Measurements from ENCODE around the gene ELAVL2. TPM values are rescaled to one million over a fixed set of nuclear protein-coding genes. Genes with fewer than 3 reads are reported as not detected.

Gene ELAVL2
- total RNA-seq, 1 experiment from 2014 or later, result 16.3 TPM

DNA sequence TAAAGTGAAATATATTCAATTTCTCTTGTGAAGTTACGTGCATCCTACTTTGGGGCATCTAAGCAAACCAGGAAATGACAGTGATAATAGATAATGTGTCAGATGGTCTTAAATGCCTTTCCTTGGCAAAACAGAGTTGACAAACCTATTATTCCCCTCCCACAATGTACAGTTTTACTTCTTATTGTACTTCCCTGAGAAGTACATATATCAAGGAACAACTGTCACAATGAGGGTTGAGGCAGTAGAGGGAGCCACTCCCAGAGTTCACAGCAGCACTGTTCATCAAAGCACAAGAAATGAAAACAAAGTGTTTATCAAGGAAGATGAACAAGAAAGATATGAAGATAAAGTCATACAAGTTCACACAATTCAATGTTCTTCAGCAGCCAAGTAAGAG is 41.1 kb downstream of the ELAVL2 start:
- ATAC-seq, result no peak
- Histone ChIP-seq H3K4me2 (ENCODE audit: low read length) (no peak overlapping the region), H3K4me3 (ENCODE audit: low read length) (no peak overlapping the region), H3F3A (ENCODE audit: low read length, unreplicated experiment) (no peaks in the 10 kb centered on the region), H3K36me3 (ENCODE audit: low read depth, low read length) (no peaks in the 10 kb centered on the region), H3K9me3 (ENCODE audit: low read length) (no peaks in the 10 kb centered on the region), H3K27ac (ENCODE audit: low read length) (no peak overlapping the region), H3K79me2 (ENCODE audit: low read length) (peaks cover 97% of the 10 kb centered on the region), H3K9ac (ENCODE audit: low read length) (no peak overlapping the region), H3K4me1 (ENCODE audit: insufficient read depth, low read length) (no peaks in the 10 kb centered on the region), H4K20me1 (ENCODE audit: low read length) (no peaks in the 10 kb centered on the region), H2AFZ (ENCODE audit: low read length) (no peak overlapping the region), H3K9me2 (replicated peaks; ENCODE audit: low read length) (no peaks in the 10 kb centered on the region), H3K27me3 (ENCODE audit: low read length) (no peaks in the 10 kb centered on the region)
- intact Hi-C loops (cut with micrococcal nuclease), result no loop called here
- TF ChIP-seq EZH2 (IDR thresholded peaks at IDR 0.05; ENCODE audit: low read length, unreplicated experiment) (no peak), EZH2phosphoT487 (IDR thresholded peaks at IDR 0.05; ENCODE audit: borderline replicate concordance, low read length) (no peak)
- TF ChIP-seq, protein P1, sequence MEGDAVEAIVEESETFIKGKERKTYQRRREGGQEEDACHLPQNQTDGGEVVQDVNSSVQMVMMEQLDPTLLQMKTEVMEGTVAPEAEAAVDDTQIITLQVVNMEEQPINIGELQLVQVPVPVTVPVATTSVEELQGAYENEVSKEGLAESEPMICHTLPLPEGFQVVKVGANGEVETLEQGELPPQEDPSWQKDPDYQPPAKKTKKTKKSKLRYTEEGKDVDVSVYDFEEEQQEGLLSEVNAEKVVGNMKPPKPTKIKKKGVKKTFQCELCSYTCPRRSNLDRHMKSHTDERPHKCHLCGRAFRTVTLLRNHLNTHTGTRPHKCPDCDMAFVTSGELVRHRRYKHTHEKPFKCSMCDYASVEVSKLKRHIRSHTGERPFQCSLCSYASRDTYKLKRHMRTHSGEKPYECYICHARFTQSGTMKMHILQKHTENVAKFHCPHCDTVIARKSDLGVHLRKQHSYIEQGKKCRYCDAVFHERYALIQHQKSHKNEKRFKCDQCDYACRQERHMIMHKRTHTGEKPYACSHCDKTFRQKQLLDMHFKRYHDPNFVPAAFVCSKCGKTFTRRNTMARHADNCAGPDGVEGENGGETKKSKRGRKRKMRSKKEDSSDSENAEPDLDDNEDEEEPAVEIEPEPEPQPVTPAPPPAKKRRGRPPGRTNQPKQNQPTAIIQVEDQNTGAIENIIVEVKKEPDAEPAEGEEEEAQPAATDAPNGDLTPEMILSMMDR (conservative IDR thresholded peaks at IDR 0.05; ENCODE audit: low read depth, low read length), result peak; percentile 22; the same call in 1 of the 2 replicates
- no peak for DNase-seq
- ChIA-PET CTCF (no interaction called here), POLR2A (ENCODE audit: unreplicated experiment) (no interaction called here)
- BruUV-seq (replicated peaks), result no TSS peak

DNA sequence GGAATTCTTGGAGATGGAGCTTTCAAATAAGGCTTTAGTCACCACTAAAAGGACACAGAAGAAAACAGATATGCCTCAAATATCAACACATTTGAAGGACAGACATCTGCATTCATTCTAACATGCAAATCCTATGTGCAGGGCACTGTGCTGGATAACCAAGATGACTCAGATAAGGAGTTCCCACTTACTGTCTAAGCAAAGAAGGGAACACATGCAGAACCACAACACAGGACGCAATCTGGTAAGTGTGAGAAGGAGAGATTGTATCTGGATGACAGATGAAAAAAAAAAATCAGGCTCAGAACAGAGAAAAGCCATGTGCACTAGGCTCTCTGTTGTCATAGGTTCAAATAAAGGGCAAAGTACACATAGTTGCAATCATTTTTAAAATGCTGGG is 42.5 kb downstream of the ELAVL2 start:
- no peaks in the 10 kb centered on the region for H3F3A ChIP-seq (ENCODE audit: low read length, unreplicated experiment)
- peaks cover 95% of the 10 kb centered on the region for H3K79me2 ChIP-seq (ENCODE audit: low read length)
- no peak overlapping the region for H3K9ac ChIP-seq (ENCODE audit: low read length)
- BruUV-seq (replicated peaks), result no TSS peak
- CTCF ChIA-PET, result no interaction called here
- no peak overlapping the region for H3K27ac ChIP-seq (ENCODE audit: low read length)
- H3K4me3 ChIP-seq (ENCODE audit: low read length), result no peak overlapping the region
- H3K36me3 ChIP-seq (ENCODE audit: low read depth, low read length), result no peaks in the 10 kb centered on the region
- H3K9me3 ChIP-seq (ENCODE audit: low read length), result no peaks in the 10 kb centered on the region
- no peaks in the 10 kb centered on the region for H3K4me1 ChIP-seq (ENCODE audit: insufficient read depth, low read length)
- no peak for TF ChIP-seq EZH2phosphoT487 (IDR thresholded peaks at IDR 0.05; ENCODE audit: borderline replicate concordance, low read length)
- TF ChIP-seq, protein P1 (conservative IDR thresholded peaks at IDR 0.05; ENCODE audit: low read depth, low read length), result no peak
- TF ChIP-seq EZH2 (IDR thresholded peaks at IDR 0.05; ENCODE audit: low read length, unreplicated experiment), result no peak
- no peaks in the 10 kb centered on the region for H3K27me3 ChIP-seq (ENCODE audit: low read length)
- intact Hi-C loops (cut with micrococcal nuclease), result no loop called here
- no peak overlapping the region for H2AFZ ChIP-seq (ENCODE audit: low read length)
- POLR2A ChIA-PET (ENCODE audit: unreplicated experiment), result no interaction called here
- no peak overlapping the region for H3K4me2 ChIP-seq (ENCODE audit: low read length)
- H3K9me2 ChIP-seq (replicated peaks; ENCODE audit: low read length), result no peaks in the 10 kb centered on the region
- DNase-seq, result no peak
- H4K20me1 ChIP-seq (ENCODE audit: low read length), result no peaks in the 10 kb centered on the region
- no peak for ATAC-seq

DNA sequence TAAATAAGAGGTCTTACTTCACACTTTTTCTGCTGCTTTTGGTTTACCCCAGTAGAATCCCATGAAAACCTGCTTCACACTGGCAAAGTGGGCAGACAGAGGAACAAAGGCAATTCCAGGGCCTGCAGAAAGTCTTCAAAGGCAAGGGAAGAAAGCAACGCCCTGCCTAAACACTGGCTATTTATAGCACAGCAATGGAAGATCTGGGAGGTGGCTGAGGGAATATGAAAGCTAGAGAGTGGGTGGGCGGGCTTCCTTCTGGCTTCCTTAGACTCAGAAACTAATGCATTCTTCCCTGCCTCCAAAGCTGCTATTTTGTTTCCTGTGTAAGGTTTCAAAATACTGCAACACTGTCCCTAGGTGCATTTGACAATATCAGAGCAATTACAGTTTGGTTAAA is 46.8 kb downstream of the ELAVL2 start:
- no peak overlapping the region for H3K9ac ChIP-seq (ENCODE audit: low read length)
- H3K36me3 ChIP-seq (ENCODE audit: low read depth, low read length), result no peaks in the 10 kb centered on the region
- no peaks in the 10 kb centered on the region for H3K9me2 ChIP-seq (replicated peaks; ENCODE audit: low read length)
- ChIA-PET CTCF (no interaction called here), POLR2A (ENCODE audit: unreplicated experiment) (no interaction called here)
- H3K9me3 ChIP-seq (ENCODE audit: low read length), result no peaks in the 10 kb centered on the region
- no TSS peak for BruUV-seq (replicated peaks)
- ATAC-seq, result no peak
- peaks cover 96% of the 10 kb centered on the region for H3K79me2 ChIP-seq (ENCODE audit: low read length)
- no peaks in the 10 kb centered on the region for H3F3A ChIP-seq (ENCODE audit: low read length, unreplicated experiment)
- no peak overlapping the region for H3K27ac ChIP-seq (ENCODE audit: low read length)
- no peak for DNase-seq
- H4K20me1 ChIP-seq (ENCODE audit: low read length), result no peaks in the 10 kb centered on the region
- TF ChIP-seq EZH2 (IDR thresholded peaks at IDR 0.05; ENCODE audit: low read length, unreplicated experiment), result no peak
- TF ChIP-seq, protein P1 (conservative IDR thresholded peaks at IDR 0.05; ENCODE audit: low read depth, low read length), result no peak
- TF ChIP-seq EZH2phosphoT487 (IDR thresholded peaks at IDR 0.05; ENCODE audit: borderline replicate concordance, low read length), result no peak
- H3K4me3 ChIP-seq (ENCODE audit: low read length), result no peak overlapping the region
- no peak overlapping the region for H3K4me2 ChIP-seq (ENCODE audit: low read length)
- H3K4me1 ChIP-seq (ENCODE audit: insufficient read depth, low read length), result peaks cover 24% of the 10 kb centered on the region
- H3K27me3 ChIP-seq (ENCODE audit: low read length), result no peaks in the 10 kb centered on the region
- no peak overlapping the region for H2AFZ ChIP-seq (ENCODE audit: low read length)
- intact Hi-C loops (cut with micrococcal nuclease), result no loop called here

Measured in PC-3 (cell line).